ENCODE measurements around the gene BCL2.
"Not testable (repeated sequence)": the region's sequence is repeated elsewhere in the genome, so short reads cannot be mapped to it uniquely, and the experiment has no call there.

The BCL2 gene

GRCh38 chr18:63319383-63320122, at the start of gene BCL2:
TSS of gene BCL2 (minus strand) at chr18:63319769.
- Histone ChIP-seq H3K27me3 (ENCODE audit: control insufficient read depth, insufficient read depth, low read length) (peaks cover 39% of the 10 kb centered on the region), H3K4me3 (ENCODE audit: low read depth, low read length) (peak within 1 kb of the TSS; percentile 66), H3K9me3 (ENCODE audit: control insufficient read depth, insufficient read depth, low read length) (no peaks in the 10 kb centered on the region), H3K36me3 (ENCODE audit: control insufficient read depth, insufficient read depth, low read length) (no peaks in the 10 kb centered on the region), H3K9ac (ENCODE audit: low read depth, low read length) (no peak within 1 kb of the TSS), H3K4me1 (ENCODE audit: control insufficient read depth, insufficient read depth, low read length) (peaks cover 4% of the 10 kb centered on the region)

DNA sequence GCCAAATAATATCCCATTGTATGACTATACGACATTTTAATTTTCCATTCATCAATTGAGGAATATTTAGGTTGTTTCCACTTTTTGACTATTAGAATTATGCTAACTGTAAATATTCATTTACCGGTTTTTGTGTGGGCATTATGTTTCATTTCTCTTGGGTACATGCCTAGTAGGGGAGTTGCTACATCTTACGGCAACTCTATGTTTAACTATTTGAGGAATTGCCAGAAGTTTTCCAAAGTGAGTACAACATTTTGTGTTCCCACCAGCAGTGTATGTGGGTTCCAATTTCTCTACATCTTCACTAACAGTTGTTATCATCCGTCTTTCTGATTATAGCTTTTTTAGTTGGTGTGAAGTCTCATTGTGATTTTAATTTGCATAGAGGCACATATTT, 49.0 kb upstream of the BCL2 start:
- H3K4me3 ChIP-seq (ENCODE audit: low read depth, low read length): no peak overlapping the region
- H3K9me3 ChIP-seq (ENCODE audit: control insufficient read depth, insufficient read depth, low read length): no peaks in the 10 kb centered on the region
- H3K4me1 ChIP-seq (ENCODE audit: control insufficient read depth, insufficient read depth, low read length): peaks cover 3% of the 10 kb centered on the region
- no peak overlapping the region for H3K9ac ChIP-seq (ENCODE audit: low read depth, low read length)
- H3K27me3 ChIP-seq (ENCODE audit: control insufficient read depth, insufficient read depth, low read length): no peaks in the 10 kb centered on the region
- H3K36me3 ChIP-seq (ENCODE audit: control insufficient read depth, insufficient read depth, low read length): no peaks in the 10 kb centered on the region

- Histone ChIP-seq H3K4me3 (ENCODE audit: low read depth, low read length) (peak within 1 kb of the TSS; percentile 83), H3K27me3 (ENCODE audit: control insufficient read depth, insufficient read depth, low read length) (no peaks in the 10 kb centered on the region), H3K9ac (ENCODE audit: low read depth, low read length) (peak within 1 kb of the TSS; percentile 70), H3K4me1 (ENCODE audit: control insufficient read depth, insufficient read depth, low read length) (peaks cover 3% of the 10 kb centered on the region), H3K36me3 (ENCODE audit: control insufficient read depth, insufficient read depth, low read length) (no peaks in the 10 kb centered on the region), H3K9me3 (ENCODE audit: control insufficient read depth, insufficient read depth, low read length) (no peaks in the 10 kb centered on the region)
Measured at GRCh38 chr18:63367053-63367953, 47.7 kb upstream of the BCL2 start, which contains the start of gene KDSR. TSS of gene KDSR (minus strand) at chr18:63367206. CDS start at chr18:63367118, 88 bp downstream.

GRCh38 chr18:63366213-63367052, 46.9 kb upstream of the BCL2 start:
- no peaks in the 10 kb centered on the region for H3K27me3 ChIP-seq (ENCODE audit: control insufficient read depth, insufficient read depth, low read length)
- no peaks in the 10 kb centered on the region for H3K9me3 ChIP-seq (ENCODE audit: control insufficient read depth, insufficient read depth, low read length)
- H3K36me3 ChIP-seq (ENCODE audit: control insufficient read depth, insufficient read depth, low read length): no peaks in the 10 kb centered on the region
- peak overlapping the region; percentile 83 for H3K4me3 ChIP-seq (ENCODE audit: low read depth, low read length)
- peaks cover 3% of the 10 kb centered on the region for H3K4me1 ChIP-seq (ENCODE audit: control insufficient read depth, insufficient read depth, low read length)
- H3K9ac ChIP-seq (ENCODE audit: low read depth, low read length): peak overlapping the region; percentile 70

DNA sequence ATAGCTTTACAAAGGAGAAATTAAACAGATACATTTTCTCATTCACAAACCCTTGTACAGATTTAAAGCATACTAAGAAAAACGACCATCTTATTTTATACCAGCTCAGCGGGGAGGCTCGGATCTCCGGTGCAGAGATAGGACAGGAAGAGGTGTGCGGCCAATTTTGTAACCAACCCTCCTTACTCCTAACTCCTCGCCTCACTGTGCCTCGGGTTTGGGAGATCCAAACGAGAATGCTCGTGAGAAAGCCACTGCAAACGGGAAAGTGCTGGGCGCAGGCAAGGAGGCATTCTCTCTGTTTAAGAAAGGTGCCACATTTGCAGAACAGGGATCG, 46.3 kb upstream of the BCL2 start:
- Histone ChIP-seq H3K4me1 (ENCODE audit: control insufficient read depth, insufficient read depth, low read length) (peaks cover 3% of the 10 kb centered on the region), H3K36me3 (ENCODE audit: control insufficient read depth, insufficient read depth, low read length) (no peaks in the 10 kb centered on the region), H3K4me3 (ENCODE audit: low read depth, low read length) (peak overlapping the region; percentile 83), H3K9ac (ENCODE audit: low read depth, low read length) (no peak overlapping the region), H3K27me3 (ENCODE audit: control insufficient read depth, insufficient read depth, low read length) (no peaks in the 10 kb centered on the region), H3K9me3 (ENCODE audit: control insufficient read depth, insufficient read depth, low read length) (no peaks in the 10 kb centered on the region)

- H3K9me3 ChIP-seq (ENCODE audit: control insufficient read depth, insufficient read depth, low read length): no peaks in the 10 kb centered on the region
- H3K36me3 ChIP-seq (ENCODE audit: control insufficient read depth, insufficient read depth, low read length): peaks cover 2% of the 10 kb centered on the region
- H3K4me3 ChIP-seq (ENCODE audit: low read depth, low read length): no peak overlapping the region
- no peaks in the 10 kb centered on the region for H3K27me3 ChIP-seq (ENCODE audit: control insufficient read depth, insufficient read depth, low read length)
- H3K4me1 ChIP-seq (ENCODE audit: control insufficient read depth, insufficient read depth, low read length): peaks cover 3% of the 10 kb centered on the region
- no peak overlapping the region for H3K9ac ChIP-seq (ENCODE audit: low read depth, low read length)
Measured at GRCh38 chr18:63363951-63364350, 44.4 kb upstream of the BCL2 start.

GRCh38 chr18:63363420-63363819, 43.9 kb upstream of the BCL2 start:
- H3K9ac ChIP-seq (ENCODE audit: low read depth, low read length); H3K4me1 ChIP-seq (ENCODE audit: control insufficient read depth, insufficient read depth, low read length); H3K36me3 ChIP-seq (ENCODE audit: control insufficient read depth, insufficient read depth, low read length); H3K4me3 ChIP-seq (ENCODE audit: low read depth, low read length); H3K9me3 ChIP-seq (ENCODE audit: control insufficient read depth, insufficient read depth, low read length); H3K27me3 ChIP-seq (ENCODE audit: control insufficient read depth, insufficient read depth, low read length): not testable (repeated sequence)

GRCh38 chr18:63356272-63356896, 36.8 kb upstream of the BCL2 start:
- H3K27me3 ChIP-seq (ENCODE audit: control insufficient read depth, insufficient read depth, low read length): no peaks in the 10 kb centered on the region
- H3K4me3 ChIP-seq (ENCODE audit: low read depth, low read length): no peak overlapping the region
- H3K9ac ChIP-seq (ENCODE audit: low read depth, low read length): no peak overlapping the region
- H3K36me3 ChIP-seq (ENCODE audit: control insufficient read depth, insufficient read depth, low read length): peaks cover 17% of the 10 kb centered on the region
- no peaks in the 10 kb centered on the region for H3K4me1 ChIP-seq (ENCODE audit: control insufficient read depth, insufficient read depth, low read length)
- no peaks in the 10 kb centered on the region for H3K9me3 ChIP-seq (ENCODE audit: control insufficient read depth, insufficient read depth, low read length)

DNA sequence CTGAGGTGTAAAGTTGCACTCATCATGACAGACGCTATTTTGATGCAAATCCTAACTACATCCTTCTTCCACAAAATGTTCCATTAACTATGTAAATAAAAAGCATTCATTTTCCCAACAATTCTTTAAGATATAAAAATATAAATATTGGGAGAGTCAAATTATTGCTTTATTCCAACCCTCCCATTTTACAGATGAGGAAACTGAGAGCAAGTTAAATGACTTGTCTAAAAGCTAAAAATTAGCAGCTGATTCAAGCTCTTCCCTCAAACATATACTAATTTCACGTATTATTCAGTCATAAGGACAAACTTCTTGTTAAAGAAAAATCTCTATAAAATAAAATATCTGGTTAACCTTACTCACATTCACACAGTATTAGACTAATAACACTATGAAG, 30.7 kb upstream of the BCL2 start:
- no peak overlapping the region for H3K9ac ChIP-seq (ENCODE audit: low read depth, low read length)
- H3K27me3 ChIP-seq (ENCODE audit: control insufficient read depth, insufficient read depth, low read length): no peaks in the 10 kb centered on the region
- no peaks in the 10 kb centered on the region for H3K9me3 ChIP-seq (ENCODE audit: control insufficient read depth, insufficient read depth, low read length)
- peaks cover 34% of the 10 kb centered on the region for H3K36me3 ChIP-seq (ENCODE audit: control insufficient read depth, insufficient read depth, low read length)
- H3K4me1 ChIP-seq (ENCODE audit: control insufficient read depth, insufficient read depth, low read length): no peaks in the 10 kb centered on the region
- no peak overlapping the region for H3K4me3 ChIP-seq (ENCODE audit: low read depth, low read length)

DNA sequence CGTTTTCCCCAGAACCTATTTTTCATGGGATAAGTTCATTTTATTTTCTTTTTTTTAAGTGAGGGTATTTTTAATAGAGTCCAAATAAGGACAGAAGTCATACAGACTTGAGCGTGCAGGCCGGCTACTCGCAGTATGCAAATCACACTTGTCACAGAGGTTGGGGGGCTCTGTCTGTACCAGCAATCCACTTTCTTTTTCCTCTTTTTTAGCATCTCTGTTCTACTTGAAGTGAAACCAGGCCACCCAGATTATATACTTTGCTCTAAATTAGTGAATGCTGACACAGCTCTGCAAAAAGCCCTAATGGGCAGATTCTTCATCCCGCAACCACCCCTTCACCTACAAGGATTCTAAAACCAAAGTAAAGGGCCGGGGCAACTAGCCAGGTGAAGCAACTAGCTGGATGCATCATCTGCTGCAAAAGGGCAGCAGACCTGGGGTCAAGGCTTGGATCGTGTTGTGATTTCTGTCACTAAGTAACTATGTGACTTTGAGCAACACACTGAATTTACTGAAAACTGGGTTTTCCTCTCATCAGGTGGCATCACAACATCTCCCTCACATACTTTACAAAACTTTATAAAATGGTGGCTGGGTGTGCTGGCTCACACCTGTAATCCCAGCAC, 29.1 kb upstream of the BCL2 start:
- Histone ChIP-seq H3K9me3 (ENCODE audit: control insufficient read depth, insufficient read depth, low read length) (no peaks in the 10 kb centered on the region), H3K36me3 (ENCODE audit: control insufficient read depth, insufficient read depth, low read length) (peaks cover 34% of the 10 kb centered on the region), H3K9ac (ENCODE audit: low read depth, low read length) (no peak overlapping the region), H3K4me3 (ENCODE audit: low read depth, low read length) (no peak overlapping the region), H3K4me1 (ENCODE audit: control insufficient read depth, insufficient read depth, low read length) (no peaks in the 10 kb centered on the region), H3K27me3 (ENCODE audit: control insufficient read depth, insufficient read depth, low read length) (no peaks in the 10 kb centered on the region)
